ENCODE data around the gene PCDH8. TPM values are rescaled to one million over a fixed set of nuclear protein-coding genes. Genes with fewer than 3 reads are reported as not detected.

Gene PCDH8, protein sequence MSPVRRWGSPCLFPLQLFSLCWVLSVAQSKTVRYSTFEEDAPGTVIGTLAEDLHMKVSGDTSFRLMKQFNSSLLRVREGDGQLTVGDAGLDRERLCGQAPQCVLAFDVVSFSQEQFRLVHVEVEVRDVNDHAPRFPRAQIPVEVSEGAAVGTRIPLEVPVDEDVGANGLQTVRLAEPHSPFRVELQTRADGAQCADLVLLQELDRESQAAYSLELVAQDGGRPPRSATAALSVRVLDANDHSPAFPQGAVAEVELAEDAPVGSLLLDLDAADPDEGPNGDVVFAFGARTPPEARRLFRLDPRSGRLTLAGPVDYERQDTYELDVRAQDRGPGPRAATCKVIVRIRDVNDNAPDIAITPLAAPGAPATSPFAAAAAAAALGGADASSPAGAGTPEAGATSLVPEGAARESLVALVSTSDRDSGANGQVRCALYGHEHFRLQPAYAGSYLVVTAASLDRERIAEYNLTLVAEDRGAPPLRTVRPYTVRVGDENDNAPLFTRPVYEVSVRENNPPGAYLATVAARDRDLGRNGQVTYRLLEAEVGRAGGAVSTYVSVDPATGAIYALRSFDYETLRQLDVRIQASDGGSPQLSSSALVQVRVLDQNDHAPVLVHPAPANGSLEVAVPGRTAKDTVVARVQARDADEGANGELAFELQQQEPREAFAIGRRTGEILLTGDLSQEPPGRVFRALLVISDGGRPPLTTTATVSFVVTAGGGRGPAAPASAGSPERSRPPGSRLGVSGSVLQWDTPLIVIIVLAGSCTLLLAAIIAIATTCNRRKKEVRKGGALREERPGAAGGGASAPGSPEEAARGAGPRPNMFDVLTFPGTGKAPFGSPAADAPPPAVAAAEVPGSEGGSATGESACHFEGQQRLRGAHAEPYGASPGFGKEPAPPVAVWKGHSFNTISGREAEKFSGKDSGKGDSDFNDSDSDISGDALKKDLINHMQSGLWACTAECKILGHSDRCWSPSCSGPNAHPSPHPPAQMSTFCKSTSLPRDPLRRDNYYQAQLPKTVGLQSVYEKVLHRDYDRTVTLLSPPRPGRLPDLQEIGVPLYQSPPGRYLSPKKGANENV
- not detected for total RNA-seq

DNA sequence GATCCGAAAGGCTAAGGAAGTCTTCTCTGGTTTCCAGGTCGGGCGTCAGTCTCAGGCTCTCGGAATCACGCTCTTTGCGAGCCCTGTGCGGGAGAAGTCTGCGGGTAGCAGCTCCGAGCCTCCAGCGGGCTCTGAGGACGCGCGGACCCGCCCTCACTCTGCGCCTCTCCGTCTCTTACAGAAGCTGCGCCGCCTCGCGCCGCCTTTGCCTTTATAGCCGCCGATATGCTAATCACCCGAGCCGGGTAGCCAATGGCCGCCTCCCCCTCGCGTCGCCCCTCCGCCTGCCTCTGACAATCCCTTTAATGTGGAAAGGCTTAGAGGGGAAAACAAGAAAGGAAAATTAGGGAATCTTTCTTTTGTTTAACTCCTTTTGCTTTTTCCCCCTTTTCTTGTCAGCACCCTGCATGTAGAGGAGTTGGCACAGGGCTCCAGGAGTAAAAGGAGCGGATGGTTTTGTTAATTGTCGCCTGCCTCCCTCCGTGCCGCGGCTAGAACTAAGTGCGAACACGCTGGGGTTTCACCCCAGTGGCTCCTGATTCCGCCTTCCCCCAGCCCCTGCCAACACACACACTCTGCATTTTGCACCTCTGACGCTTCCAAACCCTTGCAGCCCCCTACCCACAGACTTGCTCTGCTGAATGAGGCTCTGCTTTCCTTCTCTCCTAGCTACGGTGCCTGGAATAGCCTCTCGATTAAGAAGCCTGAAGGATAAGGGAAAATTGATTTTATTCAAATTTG, at the start of gene PCDH8:
Gene PCDH8 (minus strand): TSS at position 186 of the 741 bp plus-strand sequence. CDS start 204 bp downstream, outside the sequence.
- ATAC-seq (ENCODE audit: low FRiP score) = no peak
- no peak for DNase-seq (ENCODE audit: low spot score)

DNA sequence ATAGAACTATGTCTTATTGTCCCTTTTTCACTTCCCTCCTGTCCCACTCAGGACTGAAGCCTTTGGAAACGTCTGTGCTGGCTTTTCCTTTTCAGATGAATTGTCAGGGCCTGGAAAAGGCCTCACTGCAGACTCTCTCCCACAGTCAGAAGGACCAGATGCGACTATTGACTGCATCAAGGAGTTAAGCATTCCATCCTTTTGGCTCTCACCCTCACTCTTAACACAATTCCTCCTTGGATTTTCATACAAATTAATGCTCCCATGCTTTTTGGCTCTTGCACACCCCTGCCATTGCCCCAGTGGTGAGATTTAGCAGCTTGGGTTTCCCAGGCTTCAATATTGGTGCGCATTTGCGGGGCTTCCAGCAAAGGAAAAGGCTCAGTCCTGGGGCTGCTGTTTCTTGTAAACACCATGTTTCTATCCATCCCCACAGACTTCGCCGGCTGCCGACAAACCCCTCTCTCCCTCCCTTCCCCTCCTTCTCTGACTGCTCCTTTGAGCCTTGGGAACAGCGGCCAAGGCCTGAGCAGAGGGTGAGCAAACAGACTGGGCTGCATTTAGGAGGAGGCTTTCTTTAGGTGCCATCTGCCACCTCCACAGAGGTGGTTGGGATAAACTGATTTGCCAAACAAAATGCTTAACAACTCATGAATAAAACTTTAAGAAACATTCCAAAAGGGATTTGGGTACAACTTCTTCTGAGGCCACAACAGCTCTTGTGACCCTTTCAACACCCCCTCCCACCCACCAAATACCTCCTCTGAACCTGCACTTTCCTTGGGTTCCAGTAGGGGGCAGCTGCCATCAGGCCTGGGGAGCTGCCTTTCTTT, 48.6 kb upstream of the PCDH8 start:
- DNase-seq (ENCODE audit: low spot score) (no peak), ATAC-seq (ENCODE audit: low FRiP score) (no peak)
- TF ChIP-seq, protein P1, sequence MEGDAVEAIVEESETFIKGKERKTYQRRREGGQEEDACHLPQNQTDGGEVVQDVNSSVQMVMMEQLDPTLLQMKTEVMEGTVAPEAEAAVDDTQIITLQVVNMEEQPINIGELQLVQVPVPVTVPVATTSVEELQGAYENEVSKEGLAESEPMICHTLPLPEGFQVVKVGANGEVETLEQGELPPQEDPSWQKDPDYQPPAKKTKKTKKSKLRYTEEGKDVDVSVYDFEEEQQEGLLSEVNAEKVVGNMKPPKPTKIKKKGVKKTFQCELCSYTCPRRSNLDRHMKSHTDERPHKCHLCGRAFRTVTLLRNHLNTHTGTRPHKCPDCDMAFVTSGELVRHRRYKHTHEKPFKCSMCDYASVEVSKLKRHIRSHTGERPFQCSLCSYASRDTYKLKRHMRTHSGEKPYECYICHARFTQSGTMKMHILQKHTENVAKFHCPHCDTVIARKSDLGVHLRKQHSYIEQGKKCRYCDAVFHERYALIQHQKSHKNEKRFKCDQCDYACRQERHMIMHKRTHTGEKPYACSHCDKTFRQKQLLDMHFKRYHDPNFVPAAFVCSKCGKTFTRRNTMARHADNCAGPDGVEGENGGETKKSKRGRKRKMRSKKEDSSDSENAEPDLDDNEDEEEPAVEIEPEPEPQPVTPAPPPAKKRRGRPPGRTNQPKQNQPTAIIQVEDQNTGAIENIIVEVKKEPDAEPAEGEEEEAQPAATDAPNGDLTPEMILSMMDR (IDR thresholded peaks at IDR 0.05) = no peak

More for the DNA sequence above, at the start of gene PCDH8:
- TF ChIP-seq, protein P1 (IDR thresholded peaks at IDR 0.05) = no peak

DNA sequence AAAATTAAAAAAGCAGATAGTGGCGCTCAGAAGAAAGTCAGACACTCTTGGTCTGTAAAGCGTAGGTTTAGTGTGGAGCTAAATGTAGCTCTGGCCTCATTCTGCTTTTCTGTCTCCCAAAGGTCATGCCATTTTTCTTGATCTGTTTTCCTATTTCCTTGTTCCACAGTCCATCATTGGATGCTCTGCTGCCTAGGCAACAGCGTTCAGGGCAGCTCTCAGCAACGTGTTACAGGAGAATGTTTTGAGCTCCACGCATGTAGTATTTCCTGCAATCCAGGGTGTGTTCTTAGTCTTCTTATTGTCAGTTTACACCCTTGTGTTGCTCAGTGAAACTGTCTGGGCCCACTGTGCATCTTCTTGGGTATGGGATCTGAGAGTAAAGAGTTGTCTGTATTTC, 46.0 kb upstream of the PCDH8 start:
- TF ChIP-seq, protein P1 (IDR thresholded peaks at IDR 0.05) = no peak
- DNase-seq (ENCODE audit: low spot score) = no peak
- ATAC-seq (ENCODE audit: low FRiP score) = no peak

DNA sequence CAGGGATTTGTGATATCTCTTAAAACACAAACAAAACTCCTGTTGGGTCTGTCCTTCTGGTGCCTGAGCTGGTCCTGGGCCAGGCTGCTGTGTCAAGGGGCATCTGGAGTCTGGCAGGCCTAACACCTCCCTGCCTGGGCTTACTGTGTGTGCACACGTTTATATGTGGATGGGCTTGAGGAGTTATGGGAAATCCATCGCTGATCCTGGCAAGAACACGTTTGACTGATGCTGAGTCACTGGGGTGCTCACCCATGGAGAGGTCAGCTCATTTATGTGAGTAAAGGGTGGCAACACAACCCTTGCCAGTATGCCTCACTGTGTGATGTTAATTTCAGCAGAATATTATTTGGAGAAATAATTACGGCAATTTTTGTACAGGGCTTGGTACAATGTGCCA, 44.5 kb upstream of the PCDH8 start:
- DNase-seq (ENCODE audit: low spot score) = no peak
- no peak for ATAC-seq (ENCODE audit: low FRiP score)
- TF ChIP-seq, protein P1 (IDR thresholded peaks at IDR 0.05) = no peak

DNA sequence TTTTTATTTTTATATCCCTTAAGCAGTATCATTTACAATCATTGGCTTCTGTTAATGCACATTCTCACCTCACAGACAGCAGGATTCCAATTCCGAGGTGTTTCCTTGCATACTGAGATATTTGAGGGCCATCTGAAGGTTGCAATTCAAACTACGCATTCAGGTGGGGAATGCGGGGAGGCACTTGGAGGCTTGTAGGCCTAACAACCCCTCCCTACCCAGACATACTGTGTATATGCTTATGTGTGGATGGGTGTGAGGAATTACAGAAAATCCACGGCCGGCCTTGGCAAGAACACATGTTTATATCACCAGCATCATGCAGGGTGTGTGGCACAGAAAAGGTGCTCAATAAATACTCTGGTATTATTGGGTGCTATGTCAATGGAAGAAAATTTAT, 43.3 kb upstream of the PCDH8 start:
- ATAC-seq (ENCODE audit: low FRiP score) (no peak), DNase-seq (ENCODE audit: low spot score) (no peak)
- TF ChIP-seq, protein P1 (IDR thresholded peaks at IDR 0.05) = no peak

DNA sequence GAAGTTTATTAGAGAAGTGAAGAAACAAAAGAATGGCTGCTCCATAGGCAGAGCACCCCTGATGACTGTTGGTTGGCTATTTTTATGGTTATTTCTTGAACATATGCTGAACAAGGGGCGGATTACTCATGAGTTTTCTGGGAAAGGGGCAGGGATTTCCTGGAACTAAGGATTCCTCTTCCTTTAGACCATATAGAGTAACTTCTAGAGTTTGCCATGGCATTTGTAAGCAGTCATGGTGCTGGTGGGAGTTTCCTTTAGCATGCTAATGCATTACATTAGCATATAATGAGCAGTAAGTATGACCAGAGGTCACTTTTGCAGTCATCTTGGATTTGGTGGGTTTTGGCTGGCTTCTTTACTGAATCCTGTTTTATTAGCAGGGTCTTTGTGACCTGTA, 38.7 kb upstream of the PCDH8 start:
- DNase-seq (ENCODE audit: low spot score) = no peak
- TF ChIP-seq, protein P1 (IDR thresholded peaks at IDR 0.05) = no peak
- ATAC-seq (ENCODE audit: low FRiP score) = no peak

Data from omental fat pad (tissue), 4 donors.